Right cardiac atrium (tissue), 5 donors: ENCODE data around the gene DUSP5. TPM values are rescaled to one million over a fixed set of nuclear protein-coding genes. Genes with fewer than 3 reads are reported as not detected.

ENCODE experiments used
- ATAC-seq, 2 donors: fragments of 200-7000 bp; cut with Tn5 transposase; one replicate each; pipeline versions ENCODE4 v1.8.0 to v1.9.1; 2020; ENCODE audit warnings: moderate library complexity in 2 of 2, mild to moderate bottlenecking in 1 of 2
- DNase-seq, 3 donors: peaks; one replicate each; pipeline ENCODE4 v3.0.0-alpha.2; 2020
- H3K27ac ChIP-seq: one replicate; pipeline ENCODE4 v1.5.1; 2013; ENCODE audit warnings: mild to moderate bottlenecking, low read length, control low read depth, moderate library complexity
- H3K27me3 ChIP-seq: one replicate; pipeline ENCODE4 v1.6.1; 2013; ENCODE audit not compliant: control insufficient read depth, insufficient read depth
- H3K4me1 ChIP-seq: one replicate; pipeline ENCODE4 v1.6.1; 2013; ENCODE audit warnings: low read length; ENCODE audit not compliant: control insufficient read depth, insufficient read depth
- H3K4me3 ChIP-seq: one replicate; pipeline ENCODE4 v1.5.1; 2013; ENCODE audit warnings: low read length, control low read depth
- H3K9me3 ChIP-seq: one replicate; pipeline ENCODE4 v1.6.1; 2013; ENCODE audit warnings: low read length; ENCODE audit not compliant: control insufficient read depth
- WGBS: extraction: QIAGEN DNeasy Blood & Tissue Kit; methylation state at CpG from one replicate; pipeline ENCODE4 v1.1.7; 2013; 5-methylcytosine and 5-hydroxymethylcytosine counted together
- intact Hi-C, 4 donors: fragments of 100-400 bp; cut with DNase I; formaldehyde crosslinking; loops; one replicate each; pipeline versions ENCODE4 v1.11.0 to v1.14.0; 2022 to 2023
- polyA plus RNA-seq: library from polyadenylated mRNA; stranded (reverse); fragments of 200-250 nt; gene quantifications from one replicate; pipeline ENCODE4 v1.2.3, GENCODE V29; 2013
- total RNA-seq, 4 donors: library from RNA; stranded (reverse); fragmentation: NEBNext Ultra II Directional; extraction: Animal tissue kit (Norgen Biotek cat#: 25700); gene quantifications; one replicate each; pipeline ENCODE4 v1.2.1, GENCODE V29; 2021
- donor health status: healthy with polysubstance abuse.
- donor health status: DM: no; HTN: yes; CAD: no.
- donor health status: DM: no; HTN: no; CAD: no.
- donor health status: DM: no; HTN: yes; CAD: no; lungs with severe emphysema.
- donor health status: DM: yes; HTN: yes; CAD: no.

Gene DUSP5
- total and polyA plus RNA-seq, 5 donors, result 9.8 to 25.6 (median 16.8) TPM

DNA sequence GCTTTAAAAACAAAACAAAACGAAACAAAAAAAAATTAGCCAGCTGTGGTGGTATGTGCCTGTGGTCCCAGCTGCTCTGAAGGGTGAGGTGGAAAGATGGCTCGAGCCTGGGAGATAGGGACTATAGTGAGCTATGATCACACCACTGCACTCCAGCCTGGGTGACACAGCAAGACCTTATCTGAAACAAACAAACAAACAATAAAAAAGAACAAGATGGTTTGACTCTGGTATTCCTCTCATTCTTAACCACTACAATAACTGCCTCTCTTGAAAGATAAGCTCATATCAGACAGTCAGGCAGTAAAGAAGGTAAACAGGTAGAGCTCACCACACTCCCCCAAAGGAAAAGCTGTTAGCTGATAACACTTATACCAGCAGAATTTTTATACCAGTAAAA is 14.1 kb upstream of the DUSP5 start:
- intact Hi-C loops, result no loop called here
- ATAC-seq, result no peak
- no peaks in the 10 kb centered on the region for H3K4me1 ChIP-seq

DNA sequence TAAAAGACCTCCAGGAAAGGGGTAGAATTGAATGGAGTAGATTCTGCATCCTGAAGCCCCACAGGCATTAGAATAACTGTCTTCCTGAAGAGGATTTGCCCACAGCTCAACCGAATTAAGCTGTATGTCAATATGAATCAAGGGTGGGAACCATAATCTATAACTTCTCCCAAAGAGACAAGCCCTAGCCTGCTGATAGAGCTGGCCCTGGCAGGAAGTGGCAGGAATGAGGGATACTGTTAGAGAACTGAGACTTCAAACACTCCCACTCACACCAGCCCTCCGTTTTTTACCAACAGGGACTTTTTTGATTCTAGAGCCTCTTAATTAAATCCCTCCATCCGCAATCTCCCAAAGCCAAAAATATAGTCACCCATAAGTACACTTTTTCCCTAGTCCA is 12.2 kb upstream of the DUSP5 start:
- Histone ChIP-seq H3K9me3 (no peaks in the 10 kb centered on the region), H3K27me3 (no peaks in the 10 kb centered on the region), H3K27ac (no peak overlapping the region), H3K4me3 (no peak overlapping the region), H3K4me1 (no peaks in the 10 kb centered on the region)
- intact Hi-C loops, result no loop called here
- 62% methylated on average over 3 of the region's 3 CpGs for WGBS
- no peak for ATAC-seq
- no peak for DNase-seq

More for the DNA sequence above, 14.1 kb upstream of the DUSP5 start:
- Histone ChIP-seq H3K27me3 (no peaks in the 10 kb centered on the region), H3K27ac (no peak overlapping the region), H3K9me3 (no peaks in the 10 kb centered on the region), H3K4me3 (no peak overlapping the region)
- DNase-seq, result no peak
- 80% methylated on average over 2 of the region's 2 CpGs for WGBS

DNA sequence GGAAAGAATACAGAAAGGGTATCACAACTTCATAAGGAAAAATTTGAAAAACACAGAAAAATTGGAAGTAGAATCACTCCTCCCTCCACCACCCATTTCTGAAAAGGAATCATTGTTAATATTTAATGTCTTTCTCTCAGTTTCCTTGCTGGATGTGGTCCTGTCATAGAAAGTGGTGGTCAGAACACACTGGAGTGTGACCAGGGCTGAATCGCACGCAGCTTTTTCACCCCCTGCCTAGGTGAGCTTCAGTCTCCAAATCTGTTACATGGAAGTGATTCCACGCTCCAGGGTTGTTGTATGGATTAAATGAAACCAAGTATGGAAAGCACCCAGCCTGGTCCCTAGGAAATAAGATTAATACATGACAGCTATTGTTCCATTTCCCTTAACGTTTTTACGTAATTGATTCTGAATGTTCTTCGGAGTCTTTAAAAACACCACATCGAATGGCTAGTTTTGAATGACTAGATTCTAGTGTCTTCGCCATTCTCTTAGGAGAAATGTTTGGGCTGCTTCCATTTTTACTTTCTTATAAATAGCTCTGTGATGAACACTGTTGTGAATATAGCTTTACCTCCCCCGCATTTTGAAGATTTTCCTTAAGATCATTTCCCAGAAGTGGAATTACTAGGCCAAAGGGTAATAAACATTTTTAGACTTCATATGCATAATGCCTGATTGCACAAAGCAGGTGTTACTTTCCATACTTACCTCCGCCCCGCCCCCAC is 10.9 kb upstream of the DUSP5 start:
- WGBS, result 69% methylated on average over 11 of the region's 11 CpGs
- ATAC-seq (no peak), DNase-seq (no peak)
- intact Hi-C loops, result no loop called here
- no peak overlapping the region for H3K27ac ChIP-seq
- no peak overlapping the region for H3K4me3 ChIP-seq
- no peaks in the 10 kb centered on the region for H3K9me3 ChIP-seq
- no peaks in the 10 kb centered on the region for H3K4me1 ChIP-seq
- H3K27me3 ChIP-seq, result no peaks in the 10 kb centered on the region

DNA sequence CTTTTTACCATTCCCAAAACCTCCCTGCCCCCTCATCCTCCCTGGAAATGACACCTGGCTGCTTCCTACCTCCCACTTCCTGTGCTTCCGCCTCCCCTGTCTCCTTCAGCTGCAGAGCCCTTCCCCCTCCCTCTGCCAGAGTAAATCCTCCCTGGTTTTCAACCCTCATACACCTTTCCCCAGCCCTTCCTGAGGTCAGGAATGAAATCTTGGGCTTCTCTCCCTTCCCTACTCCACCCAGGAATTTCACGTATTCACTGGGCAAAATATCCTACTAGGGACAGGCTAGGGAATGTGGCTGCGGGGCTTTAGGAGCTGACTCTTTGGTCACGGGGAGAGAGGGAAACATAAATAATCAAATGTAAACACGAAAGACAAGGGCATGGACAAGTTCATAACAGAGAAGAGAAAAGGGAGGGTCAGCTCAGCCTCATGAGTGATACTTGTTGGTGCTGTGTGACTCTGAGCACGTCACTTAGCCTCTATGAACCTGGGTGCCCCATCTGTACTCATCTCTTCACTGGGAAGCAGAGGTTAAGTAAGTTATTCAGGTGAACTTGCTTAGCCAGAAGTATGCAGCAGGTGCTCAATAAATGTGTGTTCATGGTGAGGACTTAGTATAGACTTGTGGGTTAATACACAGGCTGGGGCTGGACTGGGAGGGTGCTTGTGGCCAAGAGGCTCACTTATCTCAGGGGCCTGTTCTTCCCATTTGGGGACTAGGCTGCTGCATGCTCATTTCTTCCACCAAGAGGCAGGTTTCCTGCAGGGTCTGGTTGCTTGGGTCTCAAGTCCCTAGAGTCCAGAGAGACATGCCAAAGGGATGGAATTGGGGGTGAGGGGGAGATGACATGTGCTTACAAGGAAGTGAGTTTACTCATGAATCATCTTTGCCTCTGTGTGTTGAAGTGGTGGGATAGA is 10.0 kb upstream of the DUSP5 start:
- no peak overlapping the region for H3K4me3 ChIP-seq
- intact Hi-C loops, result no loop called here
- no peaks in the 10 kb centered on the region for H3K4me1 ChIP-seq
- no peaks in the 10 kb centered on the region for H3K9me3 ChIP-seq
- H3K27me3 ChIP-seq, result no peaks in the 10 kb centered on the region
- ATAC-seq, result no peak
- no peak for DNase-seq
- 63% methylated on average over 6 of the region's 6 CpGs for WGBS
- H3K27ac ChIP-seq, result no peak overlapping the region

DNA sequence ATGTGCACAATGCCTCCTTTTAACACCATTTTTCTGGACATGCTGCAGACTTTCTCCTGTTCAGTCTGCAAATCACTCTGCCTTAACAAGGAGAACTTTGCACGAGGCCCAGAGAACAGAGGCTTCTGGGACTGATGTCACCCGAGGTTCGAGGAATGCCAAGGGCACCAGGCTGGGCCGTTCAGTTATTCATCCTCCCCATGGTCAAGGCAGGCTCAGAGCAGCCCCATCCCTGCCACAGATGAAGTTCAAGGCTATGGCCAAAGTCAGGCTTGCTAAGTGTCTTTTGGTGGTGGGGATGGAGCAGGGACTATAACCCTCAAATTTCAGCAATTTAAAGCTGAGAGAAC is 9.4 kb upstream of the DUSP5 start:
- no peaks in the 10 kb centered on the region for H3K27me3 ChIP-seq
- DNase-seq (no peak), ATAC-seq (no peak)
- intact Hi-C loops, result no loop called here
- no peaks in the 10 kb centered on the region for H3K9me3 ChIP-seq
- H3K4me1 ChIP-seq, result no peaks in the 10 kb centered on the region
- WGBS, result 54% methylated on average over 4 of the region's 4 CpGs
- no peak overlapping the region for H3K4me3 ChIP-seq
- no peak overlapping the region for H3K27ac ChIP-seq

DNA sequence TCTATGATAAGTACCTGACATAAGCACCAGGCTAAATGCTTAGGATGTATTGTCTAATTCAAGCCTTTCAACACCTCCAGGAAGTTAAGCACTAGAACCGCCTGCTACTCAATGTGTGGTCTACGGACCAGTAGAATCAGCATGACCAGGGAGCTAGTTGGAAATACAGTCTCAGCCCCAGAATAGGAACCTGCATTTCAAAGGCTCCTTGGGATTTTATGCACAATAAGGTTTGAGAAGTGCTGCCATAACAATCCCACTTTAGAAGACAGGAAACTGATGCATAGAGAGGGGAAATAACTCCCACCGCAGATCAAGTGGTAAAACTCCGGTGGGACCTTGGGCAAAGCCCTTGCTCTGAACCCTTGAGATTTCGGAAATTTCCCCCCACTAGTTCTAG is 8.8 kb upstream of the DUSP5 start:
- intact Hi-C loops, result no loop called here
- ATAC-seq (no peak), DNase-seq (no peak)
- 54% methylated on average over 5 of the region's 5 CpGs for WGBS
- Histone ChIP-seq H3K27me3 (no peaks in the 10 kb centered on the region), H3K4me3 (no peak overlapping the region), H3K27ac (no peak overlapping the region), H3K4me1 (no peaks in the 10 kb centered on the region), H3K9me3 (no peaks in the 10 kb centered on the region)

DNA sequence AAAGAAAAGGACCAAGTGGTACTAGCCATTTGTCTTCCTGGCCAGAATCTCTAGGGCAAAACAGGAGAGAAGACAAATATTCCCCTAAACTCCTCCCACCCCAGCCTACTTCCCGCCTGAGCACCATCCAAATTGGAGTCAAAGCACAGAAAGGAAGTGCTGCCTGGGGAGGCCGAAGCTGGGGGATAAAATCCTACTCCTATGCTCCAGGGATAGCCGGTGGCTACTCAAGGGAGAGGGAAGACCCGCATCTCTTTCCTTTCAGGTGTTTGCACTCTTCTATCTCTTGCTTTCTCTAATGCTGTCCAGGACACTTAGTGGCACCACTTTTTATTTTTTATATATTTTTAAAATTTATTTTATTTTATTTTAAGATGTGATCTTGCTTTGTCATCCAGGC is 7.1 kb upstream of the DUSP5 start:
- Histone ChIP-seq H3K4me3 (no peak overlapping the region), H3K27ac (no peak overlapping the region), H3K9me3 (no peaks in the 10 kb centered on the region), H3K4me1 (no peaks in the 10 kb centered on the region), H3K27me3 (no peaks in the 10 kb centered on the region)
- ATAC-seq, result peak in 1 of 2 donors; percentile 24
- intact Hi-C loops, result no loop called here
- 74% methylated on average over 4 of the region's 4 CpGs for WGBS
- no peak for DNase-seq

DNA sequence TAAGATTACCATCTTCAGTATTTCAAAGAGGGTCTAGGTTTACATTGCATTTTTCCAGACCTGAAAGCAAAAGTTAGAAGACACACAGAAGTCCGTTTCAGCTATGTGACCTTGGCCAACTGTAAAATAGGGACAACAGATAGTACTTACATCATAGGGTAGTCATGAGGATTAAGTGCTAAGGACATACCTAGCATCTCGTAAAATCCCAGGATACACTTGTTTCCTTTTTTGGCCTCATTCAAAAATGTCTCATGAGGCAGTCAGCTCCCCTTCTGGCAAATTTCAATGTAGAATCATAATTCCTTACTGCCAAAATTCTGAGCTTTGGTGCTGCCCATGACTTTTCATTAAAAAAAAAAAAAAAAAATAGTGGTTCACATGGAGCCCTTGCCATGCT is 6.4 kb upstream of the DUSP5 start:
- 69% methylated on average over 2 of the region's 2 CpGs for WGBS
- Histone ChIP-seq H3K9me3 (no peaks in the 10 kb centered on the region), H3K4me3 (no peak overlapping the region), H3K4me1 (peaks cover 4% of the 10 kb centered on the region), H3K27me3 (no peaks in the 10 kb centered on the region), H3K27ac (no peak overlapping the region)
- intact Hi-C loops, result no loop called here
- ATAC-seq (no peak), DNase-seq (no peak)

DNA sequence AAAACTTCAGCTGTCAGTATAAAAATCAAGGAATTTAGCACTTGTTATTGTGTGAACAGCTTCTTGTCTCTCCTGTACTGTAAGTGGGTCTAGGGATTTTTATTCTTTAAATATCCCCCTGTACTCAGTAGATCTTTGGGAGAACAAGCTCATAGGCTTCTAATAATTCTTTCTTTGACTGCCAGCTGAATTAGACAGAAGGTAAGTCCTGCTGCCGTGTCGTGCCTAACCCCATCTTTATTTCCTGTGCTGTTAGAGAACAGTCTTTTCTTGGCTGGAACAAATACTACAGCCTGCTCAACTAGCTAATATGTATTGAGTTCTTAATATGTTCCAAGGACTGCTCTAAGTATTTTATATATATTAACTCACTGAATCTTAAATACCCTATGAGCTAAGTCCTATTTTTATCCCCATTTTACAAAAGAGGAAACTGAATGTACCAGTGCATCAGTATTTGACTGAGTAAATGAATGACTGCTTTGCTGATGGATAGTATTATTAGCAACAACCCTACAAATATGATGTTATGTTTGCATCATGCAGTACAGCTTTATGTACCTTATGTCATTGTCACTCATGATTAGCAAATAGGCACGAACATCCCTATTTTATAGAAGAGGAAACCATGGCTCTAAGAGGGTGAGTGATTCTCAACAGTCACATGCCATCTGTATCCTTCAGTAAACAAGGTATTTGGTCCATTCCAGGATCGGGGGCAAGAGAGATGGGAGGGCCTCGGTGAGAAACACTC is 5.5 kb upstream of the DUSP5 start:
- DNase-seq (no peak), ATAC-seq (no peak)
- intact Hi-C loops, result no loop called here
- 58% methylated on average over 5 of the region's 5 CpGs for WGBS
- H3K27me3 ChIP-seq, result no peaks in the 10 kb centered on the region
- peaks cover 9% of the 10 kb centered on the region for H3K4me1 ChIP-seq
- no peak overlapping the region for H3K4me3 ChIP-seq
- no peaks in the 10 kb centered on the region for H3K9me3 ChIP-seq
- no peak overlapping the region for H3K27ac ChIP-seq

DNA sequence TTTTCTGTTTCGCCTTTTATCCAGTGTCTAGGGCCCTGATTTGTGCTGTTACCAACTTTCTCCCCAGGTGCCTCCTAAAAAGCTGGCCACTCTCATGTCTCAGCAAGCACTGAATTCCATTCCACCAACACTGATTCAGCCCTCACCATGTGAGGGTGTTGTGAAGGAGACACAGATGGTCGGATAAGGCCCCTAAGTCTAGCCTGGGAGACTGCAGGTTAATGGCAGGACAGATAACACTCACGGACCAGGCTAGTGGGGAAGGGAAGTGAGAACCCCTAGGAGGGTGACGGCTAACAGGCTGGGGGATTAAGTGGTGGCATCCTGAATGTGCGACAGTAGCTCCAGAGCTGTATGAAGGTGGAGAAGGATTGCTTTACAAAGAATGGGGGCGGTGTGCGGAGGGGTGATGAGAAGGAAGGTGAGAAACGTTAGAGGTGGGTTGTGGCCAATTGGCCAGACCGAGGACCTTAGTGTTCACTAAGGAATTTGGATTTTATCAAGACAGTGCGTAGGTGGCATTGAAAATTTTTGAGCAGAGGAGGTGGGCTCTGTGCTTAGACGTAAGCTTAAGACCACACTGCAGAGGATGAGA is 3.8 kb upstream of the DUSP5 start:
- Histone ChIP-seq H3K27me3 (no peaks in the 10 kb centered on the region), H3K4me3 (no peak overlapping the region), H3K9me3 (no peaks in the 10 kb centered on the region), H3K4me1 (peaks cover 9% of the 10 kb centered on the region), H3K27ac (no peak overlapping the region)
- ATAC-seq (no peak), DNase-seq (no peak)
- intact Hi-C loops, result no loop called here
- WGBS, result 83% methylated on average over 11 of the region's 11 CpGs

DNA sequence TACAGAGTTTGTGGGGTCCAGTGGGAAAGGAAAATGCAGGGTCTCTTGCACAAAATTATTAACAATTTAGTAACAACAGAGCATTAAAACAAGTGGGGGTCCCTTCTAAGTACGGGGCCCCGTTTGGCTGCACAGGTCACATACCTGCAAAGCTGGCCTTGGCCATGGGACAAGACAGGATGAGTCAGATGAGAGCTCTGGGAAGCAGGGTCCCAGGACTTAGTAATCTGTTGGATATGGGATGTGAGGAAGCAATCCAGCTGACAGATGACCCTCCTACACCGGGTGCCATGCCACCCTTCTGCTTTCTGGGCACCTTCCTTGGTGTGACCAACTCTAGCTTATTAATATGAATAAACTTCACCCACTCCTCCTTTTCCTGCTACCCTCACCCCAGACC is 3.2 kb upstream of the DUSP5 start:
- no peaks in the 10 kb centered on the region for H3K27me3 ChIP-seq
- 88% methylated on average over 3 of the region's 3 CpGs for WGBS
- H3K27ac ChIP-seq, result no peak overlapping the region
- intact Hi-C loops, result no loop called here
- H3K4me3 ChIP-seq, result no peak overlapping the region
- H3K4me1 ChIP-seq, result peaks cover 9% of the 10 kb centered on the region
- no peaks in the 10 kb centered on the region for H3K9me3 ChIP-seq
- no peak for DNase-seq
- no peak for ATAC-seq
